Neural cell (in vitro differentiated cells): ENCODE results near the gene SLC49A4.

Experiments used
- CTCF ChIP-seq: fragments of 450-650 bp; IDR thresholded peaks from 2 replicates; pipeline ENCODE4 v1.5.1; 2014; ENCODE audit warnings: antibody characterized with exemption, mild to moderate bottlenecking, moderate library complexity; ENCODE audit not compliant: poor library complexity, severe bottlenecking
- EP300 ChIP-seq: fragments of 450-650 bp; conservative IDR thresholded peaks from 2 replicates; pipeline ENCODE4 v1.6.1; 2014; ENCODE audit warnings: antibody characterized with exemption, mild to moderate bottlenecking, moderate library complexity; ENCODE audit not compliant: poor library complexity, severe bottlenecking
- POLR2AphosphoS5 ChIP-seq: IDR thresholded peaks from 2 replicates; pipeline ENCODE4 v1.6.1; 2012

GRCh38 chr3:122782804-122783203 is 12.1 kb upstream of the SLC49A4 start:
- TF ChIP-seq CTCF = no peak
- TF ChIP-seq POLR2AphosphoS5 = no peak
- no peak for TF ChIP-seq EP300
